Keratinocyte (primary cell): ENCODE data around the gene EMP3. TPM values are rescaled to one million over a fixed set of nuclear protein-coding genes. Genes with fewer than 3 reads are reported as not detected.

Source experiments
- DNase-seq: peaks from one replicate; pipeline ENCODE4 v3.0.0-alpha.2; 2011; ENCODE audit warnings: low read depth, missing footprints, low spot score
- FAIRE-seq: peaks from 2 replicates; lab custom pipeline; 2011; peaks lifted over from hg19 to GRCh38; lab: Jason Lieb, UNC
- H2AFZ ChIP-seq: 2 replicates; pipeline ENCODE4 v1.6.0; 2012; ENCODE audit warnings: low read length, control low read depth, inconsistent platforms; ENCODE audit not compliant: control insufficient read depth
- H3K27ac ChIP-seq: 2 replicates; pipeline ENCODE4 v1.5.1; 2011; ENCODE audit warnings: low read length; ENCODE audit not compliant: control insufficient read depth, insufficient read depth
- H3K27me3 ChIP-seq: 3 replicates; pipeline ENCODE4 v1.6.0; 2011; ENCODE audit warnings: low read length; ENCODE audit not compliant: control insufficient read depth, insufficient read depth; ENCODE audit errors: extremely low read depth
- H3K36me3 ChIP-seq, 2 experiments: 2 replicates in 1 of 2; 3 replicates in 1 of 2; pipeline ENCODE4 v1.5.1; 2011; ENCODE audit warnings: low read length in 2 of 2, mild to moderate bottlenecking in 1 of 2; ENCODE audit not compliant: control insufficient read depth in 2 of 2, insufficient read depth in 2 of 2; ENCODE audit errors: extremely low read depth in 1 of 2
- H3K4me1 ChIP-seq: 3 replicates; pipeline ENCODE4 v1.5.1; 2011; ENCODE audit warnings: low read length; ENCODE audit not compliant: control insufficient read depth, insufficient read depth; ENCODE audit errors: extremely low read depth
- H3K4me2 ChIP-seq: 3 replicates; pipeline ENCODE4 v1.6.0; 2011; ENCODE audit warnings: low read depth, low read length; ENCODE audit not compliant: control insufficient read depth, insufficient read depth; ENCODE audit errors: extremely low read depth
- H3K4me3 ChIP-seq, 3 experiments: fragments of 200-600 bp in 1 of 3; sonication (generic) in 1 of 3; 2 replicates in 2 of 3; 3 replicates in 1 of 3; pipeline ENCODE4 v1.5.1; 2011 to 2016; ENCODE audit warnings: low read length in 3 of 3, mild to moderate bottlenecking in 3 of 3, control low read depth in 2 of 3, inconsistent platforms in 1 of 3, low read depth in 1 of 3, mixed read lengths in 1 of 3, mixed run types in 1 of 3, moderate library complexity in 1 of 3; ENCODE audit not compliant: control insufficient read depth in 2 of 3, insufficient read depth in 2 of 3; ENCODE audit errors: extremely low read depth in 1 of 3
- H3K79me2 ChIP-seq: 2 replicates; pipeline ENCODE4 v1.6.0; 2012; ENCODE audit warnings: low read length; ENCODE audit not compliant: control insufficient read depth, insufficient read depth
- H3K9ac ChIP-seq: 3 replicates; pipeline ENCODE4 v1.6.0; 2011; ENCODE audit warnings: low read length; ENCODE audit not compliant: control insufficient read depth, insufficient read depth; ENCODE audit errors: extremely low read depth
- H3K9me1 ChIP-seq: 3 replicates; pipeline ENCODE4 v1.6.0; 2011; ENCODE audit warnings: low read length; ENCODE audit not compliant: control insufficient read depth, insufficient read depth; ENCODE audit errors: extremely low read depth
- H3K9me3 ChIP-seq: 2 replicates; pipeline ENCODE4 v1.5.1; 2012; ENCODE audit warnings: low read depth, low read length; ENCODE audit not compliant: control insufficient read depth
- H4K20me1 ChIP-seq: 3 replicates; pipeline ENCODE4 v1.6.0; 2011; ENCODE audit warnings: low read length; ENCODE audit not compliant: control insufficient read depth, insufficient read depth; ENCODE audit errors: extremely low read depth
- CTCF ChIP-seq, 3 experiments: IDR thresholded peaks in 1 of 3; conservative IDR thresholded peaks in 1 of 3; optimal IDR thresholded peaks in 1 of 3; 2 replicates in 2 of 3; 3 replicates in 1 of 3; pipeline versions ENCODE3 to v1.5.1; 2011; ENCODE audit warnings: low read length in 3 of 3, mild to moderate bottlenecking in 3 of 3, moderate library complexity in 2 of 3, control low read depth in 1 of 3, inconsistent platforms in 1 of 3; ENCODE audit not compliant: insufficient read depth in 2 of 3; ENCODE audit errors: extremely low read depth in 1 of 3
- EZH2 ChIP-seq: IDR thresholded peaks from one replicate; pipeline ENCODE4 v1.6.1; 2012; ENCODE audit warnings: inconsistent platforms, mild to moderate bottlenecking, low read length, moderate library complexity
- dilution Hi-C: fragments of 300-500 bp; cut with MboI; formaldehyde crosslinking; loops from one replicate; pipeline ENCODE4 v1.7.0; 2020; ENCODE audit warnings: low sequenced_read_pairs; ENCODE audit not compliant: extremely low pct_ligation_motif_present
- polyA plus RNA-seq, 5 experiments: library from polyadenylated mRNA; depleted of rRNA in 3 of 5; stranded (reverse) in 3 of 5; stranded (forward) in 1 of 5; unstranded in 1 of 5; fragments of >200 nt; gene quantifications; 1 replicate in 1 of 5; 2 replicates in 3 of 5; 3 replicates in 1 of 5; pipeline versions ENCODE4 v1.2.1 to v1.2.3, GENCODE V29; 2011 to 2012; ENCODE audit warnings: missing spikeins in 2 of 5, low read depth in 1 of 5, low replicate concordance in 1 of 5

The EMP3 gene
- polyA plus RNA-seq, 1 donor (not counting 4 experiments of a cell fraction or from before 2014, with no cell fraction given) = 177 TPM

DNA sequence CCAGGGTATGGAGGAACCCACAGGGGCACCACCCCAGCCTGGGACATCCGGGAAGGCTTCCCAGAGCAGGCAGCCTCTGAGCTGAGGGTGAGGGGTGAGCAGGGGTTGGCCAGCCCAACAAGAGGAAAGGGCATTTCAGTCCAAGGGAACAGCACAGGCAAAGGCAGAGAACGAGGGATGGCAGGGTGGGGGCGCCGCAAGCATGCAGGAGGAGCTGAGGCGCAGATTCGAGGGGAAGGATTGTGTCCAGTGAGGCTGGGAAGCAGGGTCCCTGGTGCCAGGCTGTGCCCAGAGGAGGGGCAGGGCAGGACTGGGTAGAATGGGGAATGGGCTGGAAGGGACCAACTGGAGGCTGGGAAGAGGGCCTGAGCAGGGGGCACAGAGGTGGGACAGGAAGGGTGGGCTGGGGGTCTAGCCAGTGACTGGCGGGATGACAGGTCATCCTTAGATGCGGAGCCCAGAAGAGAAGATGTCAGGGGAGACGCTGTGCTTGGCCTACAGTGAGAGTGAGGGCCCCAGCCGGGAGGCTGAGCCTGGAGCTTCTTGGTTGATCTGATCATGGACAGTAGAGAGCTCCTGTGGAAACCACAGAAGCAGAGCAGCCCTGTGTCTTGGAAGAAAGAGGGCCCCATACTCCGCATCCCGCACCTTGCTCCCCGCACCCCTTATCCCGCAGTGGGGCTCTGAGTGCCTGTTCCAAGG is 13.6 kb downstream of the EMP3 start:
- peak in 1 of 3 experiments; percentile 15 for TF ChIP-seq CTCF (optimal IDR thresholded peaks at IDR 0.05 in 1 of 3, IDR thresholded peaks at IDR 0.05 in 1 of 3, conservative IDR thresholded peaks at IDR 0.05 in 1 of 3; ENCODE audit: extremely low read depth in 1 of 3, insufficient read depth in 2 of 3, low read length in 3 of 3)
- TF ChIP-seq EZH2 = no peak
- Histone ChIP-seq H3K27ac (no peak overlapping the region), H2AFZ (no peak overlapping the region), H3K79me2 (no peaks in the 10 kb centered on the region), H3K9me1 (no peaks in the 10 kb centered on the region), H3K36me3 (no peaks in the 10 kb centered on the region), H3K4me3 (no peak overlapping the region), H4K20me1 (no peaks in the 10 kb centered on the region), H3K27me3 (no peaks in the 10 kb centered on the region), H3K9ac (no peak overlapping the region), H3K9me3 (no peaks in the 10 kb centered on the region), H3K4me1 (peaks cover 21% of the 10 kb centered on the region), H3K4me2 (no peak overlapping the region)
- FAIRE-seq = no peak
- dilution Hi-C loops = no loop called here
- DNase-seq = no peak

DNA sequence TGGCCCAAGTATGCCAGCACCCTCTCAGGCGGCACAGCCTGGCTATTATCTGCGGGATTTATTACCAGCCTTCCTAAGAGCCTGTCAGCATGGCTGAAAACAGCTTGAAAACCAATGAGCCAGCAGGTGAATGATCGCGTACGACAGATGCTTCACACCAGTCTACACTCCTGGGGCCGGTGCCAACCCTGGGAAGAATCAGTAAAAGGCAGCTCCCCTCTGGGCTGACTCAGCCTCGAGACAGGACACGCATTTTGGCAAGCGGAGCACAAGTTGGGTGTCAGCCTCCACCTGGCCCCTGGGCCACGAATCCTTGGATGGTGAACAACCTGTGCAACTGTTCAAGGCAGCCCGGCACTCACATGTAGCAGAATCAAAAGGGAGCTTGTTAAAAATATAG is 15.6 kb downstream of the EMP3 start:
- Histone ChIP-seq H3K4me3 (no peak overlapping the region), H3K9me1 (no peaks in the 10 kb centered on the region), H3K9ac (no peak overlapping the region), H3K9me3 (no peaks in the 10 kb centered on the region), H3K27me3 (no peaks in the 10 kb centered on the region), H4K20me1 (no peaks in the 10 kb centered on the region), H3K27ac (no peak overlapping the region), H3K36me3 (no peaks in the 10 kb centered on the region), H3K4me2 (peak overlapping the region; percentile 4), H3K4me1 (peaks cover 18% of the 10 kb centered on the region), H3K79me2 (no peaks in the 10 kb centered on the region), H2AFZ (no peak overlapping the region)
- no peak for TF ChIP-seq EZH2
- TF ChIP-seq CTCF (optimal IDR thresholded peaks at IDR 0.05 in 1 of 3, IDR thresholded peaks at IDR 0.05 in 1 of 3, conservative IDR thresholded peaks at IDR 0.05 in 1 of 3; ENCODE audit: extremely low read depth in 1 of 3, insufficient read depth in 2 of 3, low read length in 3 of 3) = no peak
- dilution Hi-C loops = no loop called here
- DNase-seq (no peak), FAIRE-seq (peak; percentile 94)
